GM21381 (cell line): ENCODE measurements around the gene CASKIN2.

ENCODE experiments used
- ATAC-seq: cut with Tn5 transposase; IDR thresholded peaks from one replicate; pipeline ENCODE4 v1.9.1; 2021; ENCODE audit warnings: mild to moderate bottlenecking, moderate library complexity; ENCODE audit not compliant: unreplicated experiment

The CASKIN2 gene

GRCh38 chr17:75549246-75550138 is 34.2 kb upstream of the CASKIN2 start:
- ATAC-seq: no peak

- no peak for ATAC-seq
Measured at GRCh38 chr17:75548813-75549212, 33.5 kb upstream of the CASKIN2 start.

DNA sequence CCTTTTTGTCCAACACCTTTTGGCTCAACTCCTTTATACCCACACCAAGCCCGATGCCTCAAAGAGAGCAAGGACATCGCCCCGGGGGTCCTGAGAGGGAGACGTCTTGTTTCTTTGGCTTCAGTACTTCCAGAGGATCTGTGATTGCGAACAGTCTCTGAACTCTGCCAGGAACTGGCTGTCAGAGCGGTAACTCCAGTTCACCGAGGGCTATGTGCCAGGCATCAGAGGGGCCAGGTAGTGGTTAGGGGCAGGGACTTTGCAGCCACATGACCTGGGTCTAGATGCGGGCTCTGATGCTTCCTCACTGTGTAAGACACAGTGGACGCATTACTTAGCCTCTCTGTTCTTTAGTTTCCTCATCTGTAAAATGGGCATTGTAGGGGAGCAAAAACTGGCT is 31.8 kb upstream of the CASKIN2 start:
- no peak for ATAC-seq

DNA sequence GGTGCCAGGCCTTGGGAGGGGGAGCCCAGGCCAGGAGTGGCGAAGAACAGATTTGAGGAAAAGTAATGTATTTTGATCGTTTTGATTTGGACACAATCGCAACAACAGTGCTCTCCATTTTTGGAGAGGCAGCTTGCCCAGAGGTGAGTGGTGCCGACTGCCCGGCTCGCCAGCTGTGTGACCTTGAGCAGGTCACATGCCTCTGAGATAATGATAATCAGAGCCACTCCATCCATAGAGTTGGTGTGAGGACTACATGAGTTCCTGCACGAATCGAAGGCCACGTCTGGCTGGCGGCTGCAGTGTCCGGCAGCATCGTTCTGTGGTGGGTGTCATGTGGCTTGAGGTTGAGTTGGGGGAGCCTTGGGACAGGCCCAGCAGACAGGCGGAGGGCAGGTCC is 30.8 kb upstream of the CASKIN2 start:
- ATAC-seq: no peak

DNA sequence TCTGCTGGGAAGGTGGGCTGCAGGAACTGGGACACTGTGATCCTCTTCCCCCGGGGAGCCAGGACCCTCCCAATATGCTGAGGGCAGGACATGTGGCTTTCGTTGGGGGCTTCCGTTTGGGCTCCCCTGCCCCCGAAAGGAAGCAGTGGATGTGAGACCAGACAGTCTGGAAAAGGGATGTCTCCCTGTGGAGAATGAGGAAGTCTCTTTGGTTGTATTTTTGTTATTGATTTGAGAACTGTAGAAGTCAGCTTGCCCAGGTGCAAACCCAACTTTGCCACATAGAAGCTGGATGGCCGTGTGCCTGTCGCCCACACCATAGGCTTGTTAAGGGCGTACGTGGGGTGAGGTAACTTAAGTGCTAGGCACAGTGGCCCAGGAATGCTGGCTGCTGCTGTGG is 28.9 kb upstream of the CASKIN2 start:
- ATAC-seq: no peak

DNA sequence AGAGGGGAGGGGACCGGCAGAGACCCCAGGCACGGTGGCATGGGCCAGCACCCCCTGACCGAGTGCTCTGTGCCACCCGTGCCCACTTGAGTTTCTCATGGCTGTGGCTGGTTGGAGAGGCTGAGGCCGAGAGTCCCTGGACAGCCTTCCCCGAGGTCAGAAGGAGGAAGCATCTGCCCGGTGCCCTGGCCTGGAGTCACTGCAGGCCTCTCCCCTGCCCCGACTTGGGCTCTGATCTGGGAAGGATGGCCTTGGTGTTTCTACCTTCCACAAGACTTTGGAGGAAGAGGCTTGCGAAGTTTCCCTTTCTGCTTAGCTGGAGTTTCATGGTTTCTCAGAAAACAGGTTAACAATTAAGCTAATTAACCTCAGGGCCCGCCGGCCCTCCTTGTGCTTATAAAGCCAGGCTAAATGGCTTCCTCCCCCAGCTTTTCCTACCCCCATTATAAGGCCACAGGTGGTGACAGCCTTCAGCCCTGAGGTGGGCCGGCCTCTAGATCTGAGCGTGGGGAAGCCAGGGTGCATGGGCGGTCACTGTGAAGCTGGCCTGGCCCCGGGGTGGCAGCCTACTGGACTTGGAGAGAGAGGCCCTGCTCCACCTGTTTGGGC is 27.5 kb upstream of the CASKIN2 start:
- no peak for ATAC-seq

DNA sequence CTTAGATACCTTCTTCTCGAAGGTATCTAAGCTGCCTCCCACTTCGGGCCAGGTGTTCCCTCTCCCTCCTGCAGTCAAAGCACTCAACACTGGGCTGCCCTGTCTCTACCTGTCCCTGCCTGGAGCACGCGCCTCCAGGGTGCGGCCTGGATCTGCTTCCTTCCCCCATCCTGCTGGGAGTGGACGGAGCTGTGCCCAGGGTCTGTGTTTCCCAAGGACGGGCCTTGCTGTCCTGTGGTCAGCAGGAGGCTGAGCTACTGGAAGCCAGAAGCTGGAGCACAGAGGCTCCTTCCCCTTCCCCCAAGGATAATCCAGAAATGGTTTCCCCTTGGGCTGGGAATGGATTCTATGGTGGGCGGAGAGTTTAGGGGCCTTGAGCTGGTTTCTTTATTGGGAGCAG is 26.9 kb upstream of the CASKIN2 start:
- no peak for ATAC-seq

GRCh38 chr17:75540923-75541503 is 25.7 kb upstream of the CASKIN2 start:
- ATAC-seq: no peak

GRCh38 chr17:75539967-75540729 is 24.8 kb upstream of the CASKIN2 start:
- no peak for ATAC-seq

- ATAC-seq: no peak
Measured at GRCh38 chr17:75536366-75536765, 21.0 kb upstream of the CASKIN2 start.

GRCh38 chr17:75535871-75536270 is 20.5 kb upstream of the CASKIN2 start:
- ATAC-seq: no peak

DNA sequence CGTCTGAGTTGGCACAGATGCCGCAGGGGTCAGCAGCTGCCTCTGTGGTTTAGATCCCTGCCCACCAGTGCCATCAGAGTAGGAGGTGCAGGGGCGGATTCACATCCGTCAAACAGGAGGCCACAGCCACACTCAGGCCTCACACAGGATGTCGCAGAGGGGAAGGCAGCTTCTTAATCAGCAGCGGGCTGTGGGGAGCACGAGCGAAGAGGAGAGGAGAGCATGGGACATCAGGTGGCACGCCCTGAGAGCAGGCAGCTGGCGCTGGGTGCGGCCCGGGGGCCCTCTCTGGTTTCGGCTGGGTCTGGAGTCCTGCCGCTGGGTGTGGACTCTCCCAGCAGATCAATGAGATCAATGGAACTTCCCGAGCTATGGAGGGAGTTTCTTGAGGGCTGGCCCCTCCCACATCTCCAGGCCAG is 19.8 kb upstream of the CASKIN2 start:
- no peak for ATAC-seq

DNA sequence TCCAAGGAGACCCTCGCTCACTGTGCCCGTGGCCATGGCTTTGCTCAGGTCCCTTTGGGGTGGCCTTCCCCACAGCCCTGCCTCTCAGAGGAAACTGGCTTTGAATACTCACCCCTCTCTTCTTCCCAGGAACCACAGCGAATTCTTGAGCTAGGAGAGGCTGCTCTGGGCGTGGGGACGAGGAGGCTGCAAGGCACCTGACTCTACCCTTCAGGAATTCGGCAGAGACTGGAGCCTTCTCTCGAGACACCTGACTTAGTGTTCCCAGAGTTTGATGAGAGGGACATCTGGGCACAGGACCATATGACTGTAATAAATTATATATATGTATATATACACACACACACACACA is 16.4 kb upstream of the CASKIN2 start:
- ATAC-seq: no peak

DNA sequence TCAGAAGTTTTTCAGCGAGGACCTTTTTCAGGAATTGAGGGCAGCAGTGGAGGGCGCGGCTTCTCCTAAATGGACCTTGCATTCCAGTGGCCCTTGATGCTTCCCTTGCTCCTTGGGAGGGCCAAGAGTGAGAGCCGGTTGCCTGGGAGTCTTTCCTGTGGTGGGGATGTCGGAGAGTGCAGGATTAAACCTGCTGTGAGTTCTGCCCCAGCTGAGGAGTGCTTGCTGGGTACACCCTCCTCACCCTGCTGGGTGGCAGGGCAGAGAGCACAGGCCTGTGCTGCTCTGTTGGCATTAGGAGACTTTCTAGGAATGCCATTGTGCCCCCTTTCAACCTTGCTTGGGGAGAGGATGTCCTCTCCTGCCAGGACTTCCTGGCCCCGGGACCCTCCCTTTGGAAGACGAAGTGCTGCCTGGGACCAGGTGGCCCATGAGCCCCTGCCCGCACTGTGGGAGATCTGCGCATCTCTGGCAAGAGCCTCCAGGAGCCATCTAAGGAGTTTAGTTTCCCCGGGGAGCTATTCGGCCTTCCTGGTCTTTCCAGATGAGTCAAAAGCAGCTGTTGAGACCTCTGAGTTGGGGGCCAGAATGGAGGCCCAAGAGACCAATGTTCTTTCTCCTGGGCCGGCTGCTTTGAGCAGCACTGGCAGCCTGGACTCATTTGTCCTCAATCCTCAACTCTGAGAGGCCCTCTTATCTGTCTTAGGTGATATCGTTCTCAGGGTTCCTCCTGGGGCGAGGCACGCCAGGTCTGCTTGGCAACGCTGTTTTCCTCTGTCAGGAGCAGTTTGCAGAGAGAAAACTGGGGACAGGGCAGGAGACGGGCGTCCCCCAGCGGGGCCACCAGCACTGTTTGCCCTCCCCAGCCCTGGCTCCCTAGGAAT is 15.7 kb upstream of the CASKIN2 start:
- ATAC-seq: no peak

- no peak for ATAC-seq
Measured at GRCh38 chr17:75526555-75527270, 11.4 kb upstream of the CASKIN2 start.

DNA sequence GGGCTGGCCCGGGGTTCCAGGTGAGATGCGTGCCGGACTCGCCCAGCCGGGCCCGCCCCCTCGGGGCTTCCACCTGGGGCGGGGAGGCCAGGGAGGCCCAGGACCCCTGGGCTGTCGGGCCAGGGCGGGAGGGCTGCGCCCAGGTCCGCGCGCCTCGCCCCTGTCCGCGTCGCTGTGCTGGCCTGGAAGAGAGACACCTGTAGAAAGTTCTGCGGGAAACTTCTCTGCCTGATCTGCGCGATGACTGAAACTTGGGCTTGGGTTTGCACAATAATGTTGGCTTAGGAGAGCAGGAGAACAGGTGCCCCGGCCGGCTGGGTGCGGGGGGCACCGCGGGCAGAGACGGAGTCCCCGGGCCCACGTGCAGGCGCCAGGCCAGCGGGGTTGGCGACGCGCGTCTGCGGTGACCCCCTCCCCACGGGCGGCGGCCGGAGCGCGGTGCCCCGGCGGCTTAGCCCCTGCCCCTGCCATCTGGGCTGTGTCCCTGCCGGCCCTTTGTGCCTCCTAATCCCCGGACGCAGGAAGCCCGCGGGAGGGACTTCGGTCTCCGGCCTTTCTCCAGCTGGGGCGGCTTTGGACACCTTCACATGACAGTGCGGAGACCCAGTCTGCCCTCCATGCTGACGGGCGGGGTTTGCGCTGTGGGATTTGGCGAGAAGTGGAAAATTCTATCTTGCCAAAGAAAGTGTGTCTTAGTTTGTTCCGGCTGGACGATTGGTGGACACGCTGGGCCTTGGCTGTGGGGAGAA is 10.6 kb upstream of the CASKIN2 start:
- ATAC-seq: no peak

DNA sequence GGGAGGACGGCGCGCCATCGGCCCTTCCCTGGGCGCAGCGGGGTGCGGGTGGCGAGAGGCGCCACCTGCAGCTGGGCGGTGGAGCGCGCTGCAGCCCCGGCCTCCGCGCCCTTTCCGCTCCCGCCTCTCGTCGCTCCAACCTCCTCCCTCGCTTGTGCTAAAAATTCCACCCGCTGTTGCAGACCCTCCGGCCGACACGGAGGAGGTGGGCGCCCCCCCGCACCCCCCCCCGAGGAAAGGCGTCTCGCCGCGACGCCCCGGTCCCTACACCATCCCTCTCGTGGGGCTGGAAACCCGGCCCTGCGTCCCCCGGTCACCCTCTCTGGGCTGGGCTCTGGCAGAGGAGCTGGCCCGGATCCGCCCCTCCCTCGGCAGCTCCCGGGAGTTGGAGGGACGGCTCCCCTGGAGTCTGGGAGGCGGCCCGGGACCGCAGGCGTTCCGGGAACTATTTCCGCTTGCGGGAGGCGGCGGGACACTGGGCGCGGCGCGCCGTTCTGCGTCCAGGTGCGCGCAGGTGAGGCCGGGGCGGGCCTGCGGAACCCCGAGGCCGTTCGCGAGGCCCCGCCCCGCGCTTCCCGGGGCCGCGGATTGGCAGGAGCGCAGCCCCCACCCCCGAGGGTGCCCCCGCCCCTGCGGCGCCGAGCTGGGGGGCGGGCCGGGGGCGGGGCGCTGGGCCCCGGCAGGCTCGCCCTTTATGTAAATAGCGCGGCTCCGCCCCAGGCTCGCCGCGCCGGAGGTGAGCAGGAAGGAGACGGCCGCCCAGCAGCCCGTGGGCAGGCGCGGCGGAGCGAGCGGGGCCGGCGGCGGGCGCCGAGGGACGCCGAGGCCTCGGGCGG is 9.9 kb upstream of the CASKIN2 start, which contains the start of gene LLGL2:
TSS of gene LLGL2 (plus strand) at position 728 of the 836 bp plus-strand sequence. CDS start 17,730 bp downstream, outside the sequence.
- ATAC-seq: peak; percentile 75
